GM06990 (cell line): ENCODE measurements around the gene CTU1.

Source experiments
- DNase-seq: peaks from one replicate; pipeline ENCODE4 v3.0.0-alpha.2; 2011; ENCODE audit not compliant: insufficient read length; ENCODE audit errors: extremely low read depth
- H3K27me3 ChIP-seq: replicated peaks from 2 replicates; pipeline ENCODE4 v1.6.0; 2011; ENCODE audit warnings: low read length; ENCODE audit not compliant: control insufficient read depth, insufficient read depth
- H3K36me3 ChIP-seq: 2 replicates; pipeline ENCODE4 v1.5.1; 2011; ENCODE audit warnings: low read length; ENCODE audit not compliant: control insufficient read depth, insufficient read depth
- H3K4me3 ChIP-seq: replicated peaks from 2 replicates; pipeline ENCODE4 v1.5.1; 2011; ENCODE audit warnings: low read depth, mild to moderate bottlenecking, control low read depth, low read length
- CTCF ChIP-seq: IDR thresholded peaks from 2 replicates; pipeline ENCODE4 v1.5.1; 2011; ENCODE audit warnings: low read length, control low read depth, mild to moderate bottlenecking, inconsistent platforms; ENCODE audit not compliant: insufficient read depth, poor library complexity, severe bottlenecking

CTU1 gene

GRCh38 chr19:51121257-51121656, 13.0 kb upstream of the CTU1 start:
- TF ChIP-seq CTCF = no peak
- DNase-seq = no peak
- no peaks in the 10 kb centered on the region for H3K36me3 ChIP-seq
- peaks cover 1% of the 10 kb centered on the region; the same call in 1 of the 2 replicates for H3K27me3 ChIP-seq
- no peak overlapping the region for H3K4me3 ChIP-seq

- Histone ChIP-seq H3K36me3 (no peaks in the 10 kb centered on the region), H3K27me3 (peaks cover 1% of the 10 kb centered on the region; the same call in 1 of the 2 replicates), H3K4me3 (no peak overlapping the region)
- no peak for DNase-seq
- TF ChIP-seq CTCF = no peak
These were observed 12.0 kb upstream of the CTU1 start for GRCh38 chr19:51120160-51120559.

- Histone ChIP-seq H3K36me3 (no peaks in the 10 kb centered on the region), H3K27me3 (peaks cover 1% of the 10 kb centered on the region; the same call in 1 of the 2 replicates), H3K4me3 (no peak overlapping the region)
- TF ChIP-seq CTCF = no peak
- DNase-seq = no peak
These were observed 11.4 kb upstream of the CTU1 start for GRCh38 chr19:51119611-51120010.

DNA sequence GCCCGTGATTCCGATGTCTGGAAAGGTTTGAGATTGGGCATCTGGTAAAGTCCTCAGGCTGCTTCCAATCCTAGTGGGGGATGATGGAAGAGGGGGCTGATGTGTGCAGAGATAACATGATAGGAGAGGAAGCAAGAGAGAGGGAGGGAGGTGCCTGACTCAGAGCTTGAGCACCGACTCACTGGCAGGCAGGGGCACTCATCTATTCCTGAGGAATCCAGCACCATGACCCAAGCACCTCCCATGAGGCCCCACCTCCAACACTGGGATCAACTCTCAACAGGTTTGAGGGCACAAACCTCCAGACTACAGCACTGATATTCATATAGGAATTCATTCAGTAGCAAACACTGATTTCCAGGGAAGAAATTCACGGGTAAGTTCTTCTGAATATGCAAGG, 10.9 kb upstream of the CTU1 start:
- H3K4me3 ChIP-seq = no peak overlapping the region
- TF ChIP-seq CTCF = no peak
- peaks cover 1% of the 10 kb centered on the region; the same call in 1 of the 2 replicates for H3K27me3 ChIP-seq
- no peaks in the 10 kb centered on the region for H3K36me3 ChIP-seq
- no peak for DNase-seq

DNA sequence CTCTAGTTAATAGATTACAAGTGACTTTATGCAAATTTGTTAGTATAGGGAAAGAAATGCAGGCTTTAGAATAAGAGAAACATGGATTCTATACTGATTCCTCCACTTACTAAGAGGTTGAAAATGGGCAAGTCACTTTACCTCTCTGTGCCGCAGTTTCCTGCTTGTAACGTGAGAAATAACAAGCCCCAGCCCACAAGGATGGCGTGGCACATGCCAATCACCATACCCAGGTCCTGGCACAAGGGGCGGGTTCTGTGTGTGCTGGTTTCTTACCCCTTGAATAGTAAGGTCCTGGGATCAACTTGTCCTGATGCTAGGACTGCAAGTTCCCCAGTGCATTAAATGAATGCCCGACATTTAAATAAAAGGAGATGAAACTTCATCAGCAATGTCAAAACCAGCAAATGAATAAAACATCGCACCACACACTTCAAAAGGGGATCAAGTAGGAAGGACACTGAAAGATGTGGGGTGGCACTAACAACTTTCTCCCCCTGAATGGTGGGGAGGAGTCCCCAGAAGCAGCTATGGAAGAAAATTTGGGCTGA, 8.6 kb upstream of the CTU1 start:
- Histone ChIP-seq H3K27me3 (peaks cover 3% of the 10 kb centered on the region; the same call in 1 of the 2 replicates), H3K4me3 (no peak overlapping the region), H3K36me3 (no peaks in the 10 kb centered on the region)
- no peak for DNase-seq
- TF ChIP-seq CTCF = no peak
